ENCODE measurements around the gene STK11IP.

STK11IP gene

GRCh38 chr2:219552382-219553167, 45.1 kb upstream of the STK11IP start:
- TF ChIP-seq CTCF (IDR thresholded peaks at IDR 0.05): no peak
- Mint-ChIP-seq H3K27ac (no peak overlapping the region), H3K27me3 (ENCODE audit: low read depth, poor library complexity) (peaks cover 53% of the 10 kb centered on the region), H3K4me3 (peak overlapping the region; percentile 85), H3K4me1 (peaks cover 11% of the 10 kb centered on the region), H3K9me3 (no peaks in the 10 kb centered on the region), H3K36me3 (ENCODE audit: low read depth) (peaks cover 20% of the 10 kb centered on the region)
- DNase-seq: peak; percentile 95

GRCh38 chr2:219553168-219553417, 44.6 kb upstream of the STK11IP start:
- no peak for DNase-seq
- no peak for TF ChIP-seq CTCF (IDR thresholded peaks at IDR 0.05)
- Mint-ChIP-seq H3K27me3 (ENCODE audit: low read depth, poor library complexity) (peaks cover 50% of the 10 kb centered on the region), H3K9me3 (no peaks in the 10 kb centered on the region), H3K4me1 (peaks cover 11% of the 10 kb centered on the region), H3K4me3 (peak overlapping the region; percentile 62), H3K36me3 (ENCODE audit: low read depth) (peaks cover 20% of the 10 kb centered on the region), H3K27ac (no peak overlapping the region)

- TF ChIP-seq CTCF (IDR thresholded peaks at IDR 0.05): no peak
- no peak overlapping the region for H3K27ac Mint-ChIP-seq
- DNase-seq: no peak
- H3K27me3 Mint-ChIP-seq (ENCODE audit: low read depth, poor library complexity): peaks cover 48% of the 10 kb centered on the region
- H3K9me3 Mint-ChIP-seq: no peaks in the 10 kb centered on the region
- H3K4me1 Mint-ChIP-seq: peaks cover 11% of the 10 kb centered on the region
- H3K36me3 Mint-ChIP-seq (ENCODE audit: low read depth): peaks cover 21% of the 10 kb centered on the region
- peak overlapping the region; percentile 62 for H3K4me3 Mint-ChIP-seq
These were observed 44.1 kb upstream of the STK11IP start for GRCh38 chr2:219553463-219553963.

GRCh38 chr2:219554350-219554749, 43.3 kb upstream of the STK11IP start:
- Mint-ChIP-seq H3K36me3 (ENCODE audit: low read depth) (peaks cover 30% of the 10 kb centered on the region), H3K27me3 (ENCODE audit: low read depth, poor library complexity) (peaks cover 40% of the 10 kb centered on the region), H3K4me1 (peaks cover 11% of the 10 kb centered on the region), H3K9me3 (no peaks in the 10 kb centered on the region), H3K27ac (no peak overlapping the region), H3K4me3 (no peak overlapping the region)
- DNase-seq: no peak
- TF ChIP-seq CTCF (IDR thresholded peaks at IDR 0.05): no peak

- Mint-ChIP-seq H3K9me3 (no peaks in the 10 kb centered on the region), H3K27ac (no peak overlapping the region), H3K27me3 (ENCODE audit: low read depth, poor library complexity) (peaks cover 24% of the 10 kb centered on the region), H3K36me3 (ENCODE audit: low read depth) (peaks cover 34% of the 10 kb centered on the region), H3K4me3 (no peak overlapping the region), H3K4me1 (peaks cover 12% of the 10 kb centered on the region)
- no peak for TF ChIP-seq CTCF (IDR thresholded peaks at IDR 0.05)
- DNase-seq: no peak
These were observed 41.7 kb upstream of the STK11IP start for GRCh38 chr2:219555956-219556355.

GRCh38 chr2:219556413-219556812, 41.2 kb upstream of the STK11IP start:
- H3K27ac Mint-ChIP-seq: no peak overlapping the region
- H3K27me3 Mint-ChIP-seq (ENCODE audit: low read depth, poor library complexity): peaks cover 19% of the 10 kb centered on the region
- H3K4me1 Mint-ChIP-seq: peaks cover 14% of the 10 kb centered on the region
- H3K36me3 Mint-ChIP-seq (ENCODE audit: low read depth): peaks cover 34% of the 10 kb centered on the region
- no peaks in the 10 kb centered on the region for H3K9me3 Mint-ChIP-seq
- no peak overlapping the region for H3K4me3 Mint-ChIP-seq
- DNase-seq: no peak
- TF ChIP-seq CTCF (IDR thresholded peaks at IDR 0.05): no peak
